GM21786 (cell line): ENCODE measurements around the gene ZNF438.
"Not testable (repeated sequence)": the region's sequence is repeated elsewhere in the genome, so short reads cannot be mapped to it uniquely, and the experiment has no call there.

Experiments
- ATAC-seq: cut with Tn5 transposase; IDR thresholded peaks from one replicate; pipeline ENCODE4 v1.9.1; 2021; ENCODE audit not compliant: unreplicated experiment

The ZNF438 gene

DNA sequence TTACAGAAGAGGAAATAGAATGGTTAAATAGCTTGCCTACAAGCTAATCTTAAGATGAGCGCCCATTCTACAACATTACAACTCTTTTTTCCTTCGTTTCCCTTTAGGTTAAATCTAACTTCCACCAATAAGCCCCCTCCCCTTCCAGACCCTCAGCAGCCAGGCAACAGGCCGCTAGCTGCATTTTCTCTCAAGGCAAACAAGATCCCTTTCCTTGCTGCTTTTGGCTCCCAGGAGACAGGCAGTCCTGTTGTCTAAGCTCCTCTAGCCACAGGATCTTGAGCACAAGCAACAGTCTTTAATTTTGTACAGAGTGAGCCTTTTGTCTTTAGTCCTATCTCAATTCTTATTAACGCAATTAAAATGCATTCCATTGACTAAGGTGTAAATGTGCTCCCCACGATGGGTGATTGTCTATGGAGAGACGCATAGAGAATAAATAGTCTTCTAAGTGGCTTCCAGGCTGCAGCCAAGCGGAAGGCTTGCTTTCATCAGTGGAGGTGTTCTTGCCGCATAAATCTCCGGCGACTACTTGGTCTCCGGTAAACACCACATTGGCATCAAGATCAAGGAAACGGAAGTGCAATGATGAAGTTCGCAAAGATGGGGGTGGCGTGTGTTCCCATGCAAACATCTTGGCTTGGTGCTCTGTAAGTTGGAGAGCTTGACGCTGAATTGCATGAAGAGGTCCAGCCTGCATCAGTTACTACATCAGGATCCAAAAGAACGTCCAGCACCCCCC lies 220.2 kb downstream of the ZNF438 start:
- ATAC-seq = no peak

DNA sequence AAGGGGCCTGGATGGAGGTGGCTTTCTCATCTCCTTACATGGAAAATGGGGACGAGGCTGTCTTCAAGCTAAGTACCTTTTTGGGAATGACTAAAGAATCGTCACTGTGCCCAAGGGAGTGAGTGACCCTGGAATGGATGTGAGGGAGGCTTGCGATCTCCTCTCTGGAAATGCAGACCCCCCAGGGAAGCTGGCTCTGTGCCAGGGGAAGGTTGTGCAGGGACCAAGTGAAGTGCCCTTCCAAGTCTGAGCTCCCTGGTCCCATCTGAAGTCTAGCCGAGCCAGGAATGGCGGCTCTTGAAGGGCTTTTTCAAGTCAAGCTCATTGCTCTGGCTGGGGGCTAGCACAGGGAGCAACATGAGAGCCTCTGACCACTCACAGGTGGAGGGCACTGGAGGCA lies 221.2 kb downstream of the ZNF438 start:
- no peak for ATAC-seq

DNA sequence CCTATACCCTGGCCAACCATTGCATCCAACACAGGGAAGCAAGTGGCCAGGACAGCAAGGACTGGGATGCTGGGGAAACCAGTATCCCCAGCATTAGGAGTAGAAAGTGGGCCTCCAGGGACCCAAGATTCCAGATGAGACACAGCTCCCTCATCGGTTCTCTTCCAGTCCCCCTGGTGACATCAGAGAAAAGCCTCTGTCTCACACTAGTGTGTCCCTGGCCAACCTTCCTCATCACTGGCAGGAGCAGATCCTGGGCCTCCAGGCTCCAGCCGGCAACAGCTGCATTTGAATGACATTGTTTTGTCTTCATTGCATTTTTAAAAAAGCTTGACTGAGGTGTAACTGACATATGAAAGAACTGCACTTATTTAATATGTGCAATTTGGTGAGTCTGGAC lies 224.8 kb downstream of the ZNF438 start:
- ATAC-seq = no peak

DNA sequence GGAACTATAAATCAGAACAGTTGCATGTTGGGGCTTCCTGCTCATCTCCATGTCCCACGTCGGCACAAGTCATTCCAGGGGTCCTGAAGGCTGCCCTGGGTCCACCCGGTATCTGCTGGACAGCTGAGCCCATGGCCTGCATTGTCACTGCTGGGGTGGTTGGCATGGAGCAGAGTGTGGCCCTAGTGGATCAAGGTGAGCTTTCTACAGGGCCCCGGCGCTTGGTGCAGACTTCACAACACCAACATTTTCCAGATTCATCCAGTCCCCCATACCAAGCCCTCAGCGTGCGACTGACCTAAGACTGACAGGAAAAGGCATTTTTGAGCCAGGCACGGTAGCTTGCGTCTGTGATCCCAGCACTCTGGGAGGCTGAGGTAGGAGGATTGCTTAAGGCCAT lies 226.6 kb downstream of the ZNF438 start:
- no peak for ATAC-seq

DNA sequence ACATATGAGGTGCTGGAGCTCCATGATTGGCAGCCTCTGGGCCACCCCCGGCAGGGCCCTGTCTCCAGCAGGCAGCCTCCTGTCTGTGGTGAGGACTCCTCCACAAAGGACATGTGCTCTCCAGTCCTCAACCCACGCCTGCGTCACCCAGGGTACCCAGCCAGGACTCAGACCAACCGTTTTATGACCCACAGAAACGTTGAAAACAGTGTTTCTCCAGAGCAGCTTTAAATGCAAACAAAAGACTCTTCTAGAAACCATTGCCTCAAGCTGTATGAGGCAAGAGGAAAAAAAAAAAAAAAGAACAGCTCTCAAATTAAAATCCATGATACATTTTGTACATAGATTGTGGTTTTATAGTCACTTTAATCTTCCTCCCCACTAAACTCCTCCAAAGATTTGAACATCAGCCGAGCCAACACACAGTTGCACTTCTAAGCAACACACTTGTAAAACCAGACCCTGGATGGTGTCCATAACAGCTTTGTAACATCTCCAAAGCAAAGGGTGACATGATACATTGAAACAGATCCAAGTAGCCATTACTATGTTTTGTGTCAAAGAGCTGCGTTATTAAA lies 227.1 kb downstream of the ZNF438 start:
- ATAC-seq = no peak

DNA sequence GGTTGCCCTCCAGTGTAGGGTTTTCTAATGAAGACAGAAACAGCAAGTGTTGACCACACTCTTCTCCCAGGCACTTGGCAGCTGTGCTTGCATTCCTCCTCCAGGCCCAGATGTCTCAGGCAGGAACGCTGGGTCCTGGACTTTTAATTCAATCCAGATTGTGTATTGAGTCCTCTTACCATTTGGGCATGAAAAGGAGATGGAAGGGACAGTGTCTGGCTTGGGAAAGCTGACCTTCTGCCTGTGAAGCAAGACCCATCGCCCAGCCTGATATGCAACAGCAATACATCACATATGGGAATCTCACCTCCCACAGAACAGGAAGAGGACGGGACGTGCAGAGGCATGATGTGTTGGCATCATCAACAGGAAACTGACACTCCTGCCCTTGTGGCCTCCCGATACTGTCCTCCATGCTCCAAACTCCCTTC lies 227.8 kb downstream of the ZNF438 start:
- no peak for ATAC-seq

DNA sequence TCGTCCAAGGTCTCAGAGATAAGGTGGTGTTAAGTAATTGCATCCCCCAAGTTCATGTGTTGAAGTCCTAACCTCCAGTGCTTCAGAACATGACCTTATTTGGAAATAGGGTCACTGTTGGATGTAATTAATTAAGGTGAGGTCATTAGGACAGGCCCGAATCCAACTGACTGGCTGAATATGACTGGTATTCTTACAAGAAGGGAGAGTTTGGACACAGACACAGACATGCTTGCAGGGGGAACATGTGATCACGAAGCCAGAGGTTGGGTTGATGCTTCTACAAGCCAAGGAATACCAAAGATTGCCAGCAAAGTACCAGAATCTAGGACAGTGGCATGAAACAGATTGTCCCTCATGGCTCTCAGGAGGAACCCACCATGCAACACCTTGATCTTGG lies 228.6 kb downstream of the ZNF438 start:
- no peak for ATAC-seq

DNA sequence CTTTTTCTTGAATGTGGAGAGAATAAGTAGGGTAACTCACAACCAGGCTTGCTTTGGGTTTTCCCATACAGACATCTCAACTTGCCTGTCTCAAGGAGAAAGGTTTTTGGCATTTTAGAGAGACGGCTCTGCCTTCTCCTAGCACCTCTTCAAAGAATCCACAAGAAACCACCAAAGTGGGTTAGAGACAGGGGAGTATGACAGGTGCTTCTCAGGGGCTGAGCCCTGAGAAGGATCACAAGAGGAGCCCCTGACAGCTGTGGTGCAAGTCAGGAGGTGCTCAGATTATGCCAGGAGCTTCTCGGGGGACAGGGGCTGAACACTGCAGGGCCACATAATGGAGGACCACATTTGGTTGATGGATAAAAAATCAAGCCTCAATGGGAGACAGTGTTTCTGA lies 231.3 kb downstream of the ZNF438 start:
- ATAC-seq = no peak

DNA sequence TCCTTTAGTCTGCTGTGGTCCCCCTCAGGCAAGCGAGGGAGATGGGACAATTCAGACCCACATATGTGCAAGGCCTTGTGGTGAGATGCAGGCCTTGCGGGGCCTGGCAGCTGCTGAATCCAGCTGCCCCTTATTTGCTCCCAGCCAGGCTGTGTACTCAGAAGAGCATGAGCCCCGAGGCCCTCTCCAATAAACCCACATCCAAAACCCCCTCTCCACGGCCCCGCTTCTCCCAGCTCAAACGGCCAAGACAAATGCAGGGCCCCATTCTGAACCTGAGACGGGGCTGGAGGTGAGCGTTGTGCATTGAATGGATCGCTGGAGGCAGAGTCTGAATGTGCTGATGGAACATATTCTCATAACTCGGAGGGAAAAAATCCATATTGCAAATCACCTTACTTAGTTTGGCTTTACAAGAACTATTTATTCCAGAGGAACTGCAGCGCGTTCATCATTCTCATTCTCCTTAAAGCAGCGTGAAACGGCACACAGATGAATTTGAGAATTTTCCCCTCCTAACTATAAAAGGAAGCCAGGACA lies 232.9 kb downstream of the ZNF438 start:
- no peak for ATAC-seq

DNA sequence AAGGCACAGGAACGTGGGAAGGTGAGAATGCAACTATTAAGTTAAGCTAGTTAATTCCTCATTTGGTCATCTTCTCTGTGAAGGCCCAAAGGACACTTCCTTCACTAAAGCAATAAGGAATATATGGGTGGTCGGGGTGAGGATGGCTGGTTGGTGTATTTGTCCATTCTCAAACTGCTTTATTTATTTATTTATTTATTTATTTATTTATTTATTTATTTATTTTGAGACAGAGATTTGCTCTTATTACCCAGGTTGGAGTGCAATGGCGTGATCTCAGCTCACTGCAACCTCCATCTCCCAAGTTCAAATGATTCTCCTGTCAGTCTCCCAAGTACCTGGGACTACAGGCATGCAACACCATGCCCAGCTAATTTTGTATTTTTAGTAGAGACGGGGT lies 236.6 kb downstream of the ZNF438 start:
- ATAC-seq = not testable (repeated sequence)
